K562 (cell line): Measurements from ENCODE around the gene SPOCK3. TPM values are rescaled to one million over a fixed set of nuclear protein-coding genes. Genes with fewer than 3 reads are reported as not detected.

Experiments
- ATAC-seq: fragments of 200-7000 bp; cut with Tn5 transposase; 3 replicates; pipeline ENCODE4 v1.9.1; 2020; ENCODE audit warnings: moderate library complexity
- BruUV-seq: library from RNA; stranded (reverse); fragments of 400-500 nt; replicated peaks from 2 replicates; lab custom pipeline; 2021; lab: Mats Ljungman, UMichigan
- CTCF ChIA-PET: fragments of 300-600 bp; formaldehyde crosslinking; extraction: SDS; loops from one replicate; lab custom pipeline; 2021; ENCODE audit warnings: low intra/inter-chr PET ratio; lab: Yijun Ruan, JAX
- POLR2A ChIA-PET: fragments of 300-600, 350-650 bp; sonication (Branson Sonifier 250); formaldehyde crosslinking; extraction: SDS; loops from one replicate; lab custom pipeline; 2021; ENCODE audit warnings: antibody characterized with exemption, inconsistent platforms; lab: Yijun Ruan, JAX
- DNase-seq, 4 experiments: peaks; one replicate each; pipeline versions ENCODE4 v3.0.0 to v3.0.0-alpha.2; 2011 to 2018; ENCODE audit warnings: low spot score in 3 of 4, mixed read lengths in 3 of 4; ENCODE audit errors: extremely low read depth in 1 of 4
- FAIRE-seq: peaks from 2 replicates; lab custom pipeline; 2011; peaks lifted over from hg19 to GRCh38; lab: Jason Lieb, UNC
- H2AFZ ChIP-seq: 2 replicates; pipeline ENCODE4 v1.6.0; 2011; ENCODE audit warnings: low read depth, low read length, control low read depth, inconsistent platforms
- H3K27ac ChIP-seq: fragments of 200-600 bp; 3 replicates; pipeline ENCODE4 v1.8.0; 2011; ENCODE audit warnings: low read depth, mild to moderate bottlenecking, control low read depth, inconsistent platforms, low read length, moderate library complexity, mixed read lengths; ENCODE audit errors: extremely low read depth
- H3K27me3 ChIP-seq, 2 experiments: fragments of 300-600 bp in 1 of 2; 2 replicates in 1 of 2; 3 replicates in 1 of 2; pipeline versions ENCODE4 v1.6.0 to v1.8.0; 2011; ENCODE audit warnings: inconsistent platforms in 2 of 2, low read length in 2 of 2, mild to moderate bottlenecking in 1 of 2, mixed read lengths in 1 of 2, moderate library complexity in 1 of 2; ENCODE audit not compliant: control insufficient read depth in 2 of 2, insufficient read depth in 2 of 2
- H3K36me3 ChIP-seq: fragments of 300-600 bp; 3 replicates; pipeline ENCODE4 v1.8.0; 2011; ENCODE audit warnings: mild to moderate bottlenecking, low read length, inconsistent platforms; ENCODE audit not compliant: control insufficient read depth, insufficient read depth
- H3K4me1 ChIP-seq, 2 experiments: fragments of 200-600 bp in 1 of 2; replicated peaks in 1 of 2; 2 replicates in 1 of 2; 3 replicates in 1 of 2; pipeline versions ENCODE4 v1.5.1 to v1.8.0; 2011; ENCODE audit warnings: inconsistent platforms in 2 of 2, low read length in 2 of 2, mild to moderate bottlenecking in 1 of 2, mixed read lengths in 1 of 2, moderate library complexity in 1 of 2; ENCODE audit not compliant: control insufficient read depth in 2 of 2, insufficient read depth in 2 of 2
- H3K4me2 ChIP-seq: 2 replicates; pipeline ENCODE4 v1.6.1; 2011; ENCODE audit warnings: low read length, control low read depth, inconsistent platforms, mixed read lengths; ENCODE audit not compliant: insufficient read depth
- H3K4me3 ChIP-seq: fragments of 200-600 bp; sonication (generic), shearing (Covaris generic); 2 replicates; pipeline ENCODE4 v1.5.1; 2016; ENCODE audit warnings: control low read depth, inconsistent platforms
- H3K79me2 ChIP-seq: fragments of 200-600 bp; 3 replicates; pipeline ENCODE4 v1.8.0; 2011; ENCODE audit warnings: low read length, inconsistent platforms; ENCODE audit not compliant: control insufficient read depth, insufficient read depth
- H3K9ac ChIP-seq, 2 experiments: 2 replicates each; pipeline versions ENCODE4 v1.6.0 to v1.6.1; 2011; ENCODE audit warnings: low read depth in 2 of 2, low read length in 2 of 2, control low read depth in 1 of 2, inconsistent platforms in 1 of 2, mild to moderate bottlenecking in 1 of 2, mixed read lengths in 1 of 2; ENCODE audit not compliant: insufficient read depth in 1 of 2
- H3K9me1 ChIP-seq: one replicate; pipeline ENCODE4 v1.6.0; 2011; ENCODE audit warnings: inconsistent platforms, mild to moderate bottlenecking, low read length, moderate library complexity; ENCODE audit not compliant: control insufficient read depth, insufficient read depth
- H3K9me3 ChIP-seq: replicated peaks from 2 replicates; pipeline ENCODE4 v1.5.1; 2011; ENCODE audit warnings: low read depth, low read length, inconsistent platforms; ENCODE audit not compliant: control insufficient read depth, insufficient read depth
- H4K20me1 ChIP-seq: replicated peaks from 2 replicates; pipeline ENCODE4 v1.6.1; 2011; ENCODE audit warnings: low read length, inconsistent platforms, mixed read lengths; ENCODE audit not compliant: control insufficient read depth, insufficient read depth
- ARID2 ChIP-seq: fragments of 450-650 bp; IDR thresholded peaks from 2 replicates; pipeline ENCODE4 v1.6.1; 2017; ENCODE audit warnings: antibody characterized with exemption, mild to moderate bottlenecking
- ATF1 ChIP-seq, 2 experiments: fragments of 450-650 bp in 1 of 2; IDR thresholded peaks; 2 replicates each; pipeline ENCODE4 v1.6.1; 2016; ENCODE audit warnings: missing compliant biosample characterization in 1 of 2, missing genetic modification characterization in 1 of 2
- BHLHE40 ChIP-seq: IDR thresholded peaks from 2 replicates; pipeline ENCODE4 v1.6.1; 2011; ENCODE audit warnings: low read length, improper control_type of control experiment
- CREB1 ChIP-seq, 2 experiments: sonication (generic) in 1 of 2; formaldehyde crosslinking in 1 of 2; IDR thresholded peaks; 2 replicates each; pipeline versions ENCODE4 v1.6.1 to v1.8.0; 2012 to 2022; ENCODE audit warnings: inconsistent platforms in 1 of 2, mild to moderate bottlenecking in 1 of 2, missing genetic modification reagents in 1 of 2, moderate library complexity in 1 of 2
- FOXP1 ChIP-seq: sonication (generic); formaldehyde crosslinking; IDR thresholded peaks from 2 replicates; pipeline ENCODE4 v1.8.0; 2022; ENCODE audit warnings: mild to moderate bottlenecking, missing genetic modification reagents
- HMG20B ChIP-seq: fragments of 250-450 bp; sonication (Bioruptor Pico); IDR thresholded peaks from 2 replicates; pipeline ENCODE4 v1.5.0; 2021; ENCODE audit warnings: mild to moderate bottlenecking
- HMGXB4 ChIP-seq: sonication (generic); formaldehyde crosslinking; IDR thresholded peaks from 2 replicates; pipeline ENCODE4 v1.8.1; 2023; ENCODE audit warnings: mild to moderate bottlenecking, missing genetic modification reagents
- LEF1 ChIP-seq: fragments of 450-650 bp; IDR thresholded peaks from 2 replicates; pipeline ENCODE4 v1.6.1; 2016; ENCODE audit warnings: mild to moderate bottlenecking
- MEIS2 ChIP-seq: fragments of 450-650 bp; IDR thresholded peaks from 2 replicates; pipeline ENCODE4 v1.6.1; 2014; ENCODE audit warnings: mild to moderate bottlenecking; ENCODE audit not compliant: partially characterized antibody
- NKRF ChIP-seq: fragments of 450-650 bp; IDR thresholded peaks from 2 replicates; pipeline ENCODE4 v1.6.1; 2016; ENCODE audit warnings: borderline replicate concordance
- POU5F1 ChIP-seq: fragments of 150-350 bp; IDR thresholded peaks from 2 replicates; pipeline ENCODE4 v1.6.1; 2014; ENCODE audit warnings: borderline replicate concordance, low read length, low read depth, mild to moderate bottlenecking; ENCODE audit not compliant: partially characterized antibody
- RBM22 ChIP-seq: fragments of 200-400 bp; formaldehyde crosslinking; IDR thresholded peaks from 2 replicates; pipeline ENCODE4 v1.6.1; 2018; ENCODE audit warnings: low read length, low read depth; ENCODE audit not compliant: poor library complexity, severe bottlenecking
- SMARCC2 ChIP-seq: fragments of 450-650 bp; IDR thresholded peaks from 2 replicates; pipeline ENCODE4 v1.6.1; 2017; ENCODE audit warnings: antibody characterized with exemption, moderate library complexity, mild to moderate bottlenecking, low read depth
- SMC3 ChIP-seq: conservative IDR thresholded peaks from 2 replicates; pipeline ENCODE4 v1.6.1; 2011; ENCODE audit warnings: low read depth, low read length, improper control_type of control experiment; ENCODE audit not compliant: insufficient read depth
- THAP12 ChIP-seq: fragments of 250-450 bp; sonication (Bioruptor Pico); IDR thresholded peaks from 2 replicates; pipeline ENCODE4 v1.9.0; 2021; ENCODE audit warnings: mild to moderate bottlenecking, inconsistent platforms
- WGBS: fragments of 100-300 bp; shearing (Covaris generic); methylation state at CpG from one replicate; pipeline ENCODE4 v1.1.6; 2016; ENCODE audit warnings: low coverage, mixed read lengths; ENCODE audit not compliant: insufficient coverage; ENCODE audit errors: missing lambda C conversion rate; 5-methylcytosine and 5-hydroxymethylcytosine counted together
- in situ Hi-C: fragments of 300-500 bp; cut with MboI; formaldehyde crosslinking; loops from 4 replicates; pipeline ENCODE4 v1.15.0; 2018; ENCODE audit warnings: inconsistent platforms, mixed read lengths
- intact Hi-C: fragments of 100-400 bp; cut with micrococcal nuclease; formaldehyde crosslinking; loops from 2 replicates; pipeline ENCODE4 v1.14.2; 2022
- polyA plus RNA-seq, 8 experiments: library from polyadenylated mRNA; depleted of rRNA in 4 of 8; stranded (reverse) in 5 of 8; unstranded in 3 of 8; fragments of >200 nt; fragmentation: Nextera tagmentation in 2 of 8; fragmentation: Illumina TruSeq in 1 of 8; extraction: Ambion mirVana in 2 of 8; extraction: Trizol in 1 of 8; gene quantifications; 2 replicates each; pipeline versions ENCODE4 v1.2.1 to v1.2.3, GENCODE V29; 2011 to 2014; ENCODE audit warnings: inconsistent platforms in 1 of 8, missing spikeins in 1 of 8
- total RNA-seq, 7 experiments: library from RNA; depleted of rRNA in 6 of 7; stranded (reverse); fragments of >200 nt in 6 of 7; fragmentation: Illumina TruSeq in 2 of 7; extraction: Trizol in 2 of 7; gene quantifications; 2 replicates each; pipeline versions ENCODE4 v1.2.1 to v1.2.3, GENCODE V29; 2011 to 2021; ENCODE audit warnings: low replicate concordance in 1 of 7

The SPOCK3 gene
- total and polyA plus RNA-seq, 9 of the 15 experiments (the other 6 are each of a cell fraction or from before 2014, with no cell fraction given): not detected

GRCh38 chr4:167117273-167117672 lies 117.0 kb downstream of the SPOCK3 start:
- H3K9ac ChIP-seq: no peak overlapping the region
- CTCF ChIA-PET: no interaction called here

More at GRCh38 chr4:167117273-167117672, 117.0 kb downstream of the SPOCK3 start:
- Histone ChIP-seq H3K4me3 (no peak overlapping the region), H2AFZ (no peak overlapping the region), H3K9me1 (no peaks in the 10 kb centered on the region), H3K4me2 (no peak overlapping the region), H3K36me3 (no peaks in the 10 kb centered on the region), H3K79me2 (no peaks in the 10 kb centered on the region), H3K27me3 (no peaks in the 10 kb centered on the region), H3K4me1 (no peaks in the 10 kb centered on the region), H4K20me1 (no peaks in the 10 kb centered on the region), H3K27ac (no peak overlapping the region), H3K9me3 (no peaks in the 10 kb centered on the region)
- intact Hi-C loops: no loop called here
- POLR2A ChIA-PET: no interaction called here
- in situ Hi-C loops: no loop called here
- FAIRE-seq (no peak), ATAC-seq (no peak), DNase-seq (no peak)
- TF ChIP-seq FOXP1 (CRISPR knock-in tag) (no peak), SMC3 (no peak), ARID2 (no peak), ATF1 (CRISPR knock-in tag; IDR thresholded peaks at IDR 0.05) (no peak), ATF1 (tag; IDR thresholded peaks at IDR 0.05) (no peak), MEIS2 (no peak), POU5F1 (no peak), CREB1 (IDR thresholded peaks at IDR 0.05) (no peak), CREB1 (CRISPR knock-in tag; IDR thresholded peaks at IDR 0.05) (no peak), SMARCC2 (no peak), HMG20B (CRISPR knock-in tag) (no peak), HMGXB4 (CRISPR knock-in tag) (no peak), LEF1 (no peak), THAP12 (no peak), BHLHE40 (no peak), NKRF (no peak), RBM22 (no peak)
- no TSS peak for BruUV-seq
- 0% methylated on average over 4 of the region's 4 CpGs for WGBS
